HepG2 (cell line): ENCODE measurements around the gene GTF2IRD2. TPM values are rescaled to one million over a fixed set of nuclear protein-coding genes. Genes with fewer than 3 reads are reported as not detected.
A peak's percentile ranks its signal among the peaks of the same experiment; 100 is the strongest.
"Not testable (repeated sequence)": the region's sequence is repeated elsewhere in the genome, so short reads cannot be mapped to it uniquely, and the experiment has no call there.

Source experiments
- ATAC-seq: fragments of 200-7000 bp; cut with Tn5 transposase; 3 replicates; pipeline ENCODE4 v1.9.1; 2020; ENCODE audit warnings: mild to moderate bottlenecking, moderate library complexity
- BruUV-seq: library from RNA; stranded (reverse); fragments of 400-500 nt; replicated peaks from 2 replicates; lab custom pipeline; 2021; lab: Mats Ljungman, UMichigan
- CTCF ChIA-PET: fragments of 300-600 bp; formaldehyde crosslinking; extraction: SDS; loops from one replicate; lab custom pipeline; 2021; ENCODE audit warnings: low total read pairs, inconsistent platforms, low intra/inter-chr PET ratio; lab: Yijun Ruan, JAX
- POLR2A ChIA-PET: fragments of 350-600 bp; sonication (Branson Sonifier 250); formaldehyde crosslinking; loops from one replicate; lab custom pipeline; 2020; ENCODE audit warnings: antibody characterized with exemption, inconsistent platforms; lab: Yijun Ruan, JAX
- DNase-seq: peaks from one replicate; pipeline ENCODE4 v3.0.0-alpha.2; 2015; ENCODE audit warnings: low spot score
- FAIRE-seq: peaks from 3 replicates; lab custom pipeline; 2011; peaks lifted over from hg19 to GRCh38; lab: Jason Lieb, UNC
- H2AFZ ChIP-seq: one replicate; pipeline ENCODE4 v1.6.1; 2011; ENCODE audit warnings: low read length, inconsistent platforms
- H3K27ac ChIP-seq: fragments of 300-600 bp; 3 replicates; pipeline ENCODE4 v1.8.0; 2011; ENCODE audit warnings: mixed run types, mild to moderate bottlenecking, mixed read lengths, low read length, inconsistent platforms; ENCODE audit not compliant: insufficient read depth; ENCODE audit errors: extremely low read length
- H3K27me3 ChIP-seq, 2 experiments: fragments of 200-600 bp in 1 of 2; 2 replicates in 1 of 2; 3 replicates in 1 of 2; pipeline versions ENCODE4 v1.6.0 to v1.8.0; 2011; ENCODE audit warnings: low read length in 2 of 2, mild to moderate bottlenecking in 2 of 2, moderate library complexity in 2 of 2, inconsistent platforms in 1 of 2; ENCODE audit not compliant: insufficient read depth in 2 of 2, control insufficient read depth in 1 of 2
- H3K36me3 ChIP-seq, 2 experiments: fragments of 200-600 bp in 1 of 2; replicated peaks in 1 of 2; 2 replicates in 1 of 2; 3 replicates in 1 of 2; pipeline versions ENCODE4 v1.5.1 to v1.8.0; 2011; ENCODE audit warnings: low read length in 2 of 2, inconsistent platforms in 1 of 2; ENCODE audit not compliant: insufficient read depth in 2 of 2, control insufficient read depth in 1 of 2
- H3K4me1 ChIP-seq: 2 replicates; pipeline ENCODE4 v1.5.1; 2012; ENCODE audit warnings: low read length, inconsistent platforms; ENCODE audit not compliant: insufficient read depth
- H3K4me2 ChIP-seq: 2 replicates; pipeline ENCODE4 v1.6.0; 2011; ENCODE audit warnings: low read depth, low read length, inconsistent platforms
- H3K4me3 ChIP-seq, 3 experiments: fragments of 200-600 bp in 1 of 3; sonication (generic), shearing (Covaris generic) in 1 of 3; replicated peaks in 1 of 3; 2 replicates each; pipeline ENCODE4 v1.5.1; 2011 to 2016; ENCODE audit warnings: low read length in 3 of 3, inconsistent platforms in 2 of 3, low read depth in 2 of 3, mild to moderate bottlenecking in 2 of 3, control low read depth in 1 of 3, mixed read lengths in 1 of 3; ENCODE audit not compliant: insufficient read depth in 1 of 3
- H3K79me2 ChIP-seq: one replicate; pipeline ENCODE4 v1.6.1; 2011; ENCODE audit warnings: low read length, inconsistent platforms; ENCODE audit not compliant: insufficient read depth
- H3K9ac ChIP-seq: 2 replicates; pipeline ENCODE4 v1.6.0; 2011; ENCODE audit warnings: mild to moderate bottlenecking, low read depth, low read length, inconsistent platforms; ENCODE audit not compliant: insufficient read depth
- H3K9me3 ChIP-seq: 2 replicates; pipeline ENCODE4 v1.5.1; 2012; ENCODE audit warnings: mild to moderate bottlenecking, low read length
- H4K20me1 ChIP-seq: 2 replicates; pipeline ENCODE4 v1.6.0; 2011; ENCODE audit warnings: inconsistent platforms, mild to moderate bottlenecking, low read length, moderate library complexity; ENCODE audit not compliant: insufficient read depth
- FOSL2 ChIP-seq: sonication (generic); formaldehyde crosslinking; IDR thresholded peaks from 2 replicates; pipeline ENCODE4 v1.4.0; 2020; ENCODE audit warnings: missing genetic modification reagents
- WGBS: methylation state at CpG from one replicate; pipeline ENCODE4 v1.1.6; 2017; ENCODE audit warnings: low lambda C conversion rate; 5-methylcytosine and 5-hydroxymethylcytosine counted together
- in situ Hi-C: cut with HindIII; loops from 2 replicates; pipeline ENCODE4 v1.10.0; 2017; ENCODE audit warnings: low pct_unique_long_range_greater_than_20kb; ENCODE audit not compliant: extremely low pct_ligation_motif_present
- intact Hi-C: fragments of 100-400 bp; cut with micrococcal nuclease; formaldehyde crosslinking; loops from one replicate; pipeline ENCODE4 v1.10.0; 2022; ENCODE audit not compliant: unreplicated experiment
- polyA plus RNA-seq, 8 experiments: library from polyadenylated mRNA; depleted of rRNA in 3 of 8; stranded (reverse) in 7 of 8; unstranded in 1 of 8; fragments of >200 nt; fragmentation: Illumina TruSeq in 4 of 8; extraction: Trizol in 4 of 8; gene quantifications; 2 replicates each; pipeline versions ENCODE4 v1.2.1 to v1.2.3, GENCODE V29; 2011 to 2016; ENCODE audit warnings: low read depth in 4 of 8, missing spikeins in 1 of 8, mixed read lengths in 1 of 8; ENCODE audit not compliant: insufficient read depth in 1 of 8
- total RNA-seq, 5 experiments: library from RNA; depleted of rRNA; stranded (reverse); fragments of >200 nt; fragmentation: Illumina TruSeq; extraction: Trizol; gene quantifications; 2 replicates each; pipeline ENCODE4 v1.2.3, GENCODE V29; 2016; ENCODE audit warnings: low read depth in 1 of 5

Gene GTF2IRD2
- total and polyA plus RNA-seq, 2 of the 13 experiments (the other 11 are each of a cell fraction or from before 2014, with no cell fraction given), result 6.5 to 11.2 TPM

DNA sequence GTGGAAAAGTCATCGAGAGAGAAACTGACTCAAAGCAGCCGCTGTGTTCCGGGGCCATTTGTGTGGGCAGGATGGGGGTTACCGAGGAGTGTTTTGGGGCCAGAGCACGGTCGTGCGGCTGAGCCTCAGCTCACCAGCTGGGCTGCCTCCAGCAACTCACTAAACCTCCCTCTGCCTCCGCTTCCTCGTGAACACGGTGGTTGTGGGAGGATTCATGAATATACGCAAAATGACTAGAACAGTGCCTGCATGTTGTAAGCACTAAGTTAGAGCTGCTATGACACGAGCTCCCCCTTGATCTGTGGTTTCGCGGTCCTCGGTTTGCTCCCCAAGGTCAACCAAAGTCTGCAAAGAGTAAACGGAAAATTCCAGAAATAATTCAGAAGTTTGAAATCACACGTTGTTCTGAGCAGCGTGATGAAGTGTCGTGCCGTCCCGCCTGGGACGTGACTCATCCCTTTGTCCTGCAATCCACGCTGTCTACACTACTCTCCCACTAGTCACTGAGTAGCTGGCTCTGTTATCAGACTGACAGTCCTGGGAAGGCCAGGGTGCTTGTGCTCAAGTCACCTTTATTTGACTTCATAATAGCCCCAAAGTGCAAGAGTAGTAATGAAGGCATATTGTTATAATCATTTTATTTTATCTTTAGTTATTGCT is 31.1 kb downstream of the GTF2IRD2 start:
- BruUV-seq, CTCF ChIA-PET, H3K9me3 ChIP-seq, H4K20me1 ChIP-seq, DNase-seq, FAIRE-seq, in situ Hi-C loops, H3K79me2 ChIP-seq, H3K4me3 ChIP-seq, H3K27ac ChIP-seq, intact Hi-C loops, POLR2A ChIA-PET, H3K4me2 ChIP-seq, H3K4me1 ChIP-seq, H2AFZ ChIP-seq, H3K9ac ChIP-seq, H3K36me3 ChIP-seq, H3K27me3 ChIP-seq: not testable (repeated sequence)
- ATAC-seq, result peak; percentile 99
- WGBS, result no CpG with 5 or more reads among the region's 23 CpGs

DNA sequence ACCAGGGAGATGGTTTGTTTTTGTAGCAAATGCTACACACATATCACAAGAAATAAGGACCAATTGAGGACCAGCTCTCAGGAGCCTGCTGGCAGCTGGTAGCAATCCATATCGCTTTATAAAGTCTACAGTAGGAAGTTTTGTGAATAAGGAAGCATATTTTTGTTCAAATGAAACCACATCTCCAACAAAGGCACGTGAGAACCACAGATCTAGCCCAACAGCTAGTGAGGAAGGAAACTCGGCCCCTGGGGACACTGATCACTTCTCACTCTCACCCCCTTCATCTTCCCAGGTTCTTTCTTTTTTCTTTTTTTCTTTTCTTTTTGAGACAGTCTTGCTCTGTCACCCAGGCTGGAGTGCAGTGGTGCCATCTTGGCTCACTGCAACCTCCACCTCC is 35.5 kb downstream of the GTF2IRD2 start:
- H3K27ac ChIP-seq, H3K79me2 ChIP-seq, H3K4me2 ChIP-seq, FAIRE-seq, ATAC-seq, H3K9ac ChIP-seq, intact Hi-C loops, H3K36me3 ChIP-seq, CTCF ChIA-PET, H3K4me3 ChIP-seq, in situ Hi-C loops, H3K9me3 ChIP-seq, H3K4me1 ChIP-seq, POLR2A ChIA-PET, H4K20me1 ChIP-seq, DNase-seq, H3K27me3 ChIP-seq, BruUV-seq, H2AFZ ChIP-seq: not testable (repeated sequence)
- no CpG with 5 or more reads among the region's 3 CpGs for WGBS

DNA sequence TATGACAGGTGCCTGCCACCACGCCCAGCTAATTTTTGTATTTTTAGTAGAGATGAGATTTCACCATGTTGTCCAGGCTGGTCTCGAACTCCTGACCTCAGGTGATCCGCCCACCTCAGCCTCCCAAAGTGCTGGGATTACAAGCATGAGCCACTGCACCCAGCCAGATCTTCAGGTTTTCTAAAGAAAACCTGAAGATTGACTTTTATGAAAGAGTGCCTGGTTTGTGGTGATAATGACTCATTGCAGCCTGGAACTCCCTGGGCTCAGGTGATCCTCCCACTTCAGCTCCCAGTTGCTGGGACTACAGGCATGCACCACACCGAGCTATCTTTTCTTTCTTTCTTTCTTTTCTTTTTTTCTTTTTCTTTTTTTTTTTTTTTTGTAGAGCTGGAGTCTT is 52.8 kb downstream of the GTF2IRD2 start:
- 11% methylated on average over 1 of the region's 4 CpGs for WGBS
- BruUV-seq, H3K79me2 ChIP-seq, FAIRE-seq, H3K27ac ChIP-seq, H3K9ac ChIP-seq, H4K20me1 ChIP-seq, DNase-seq, POLR2A ChIA-PET, H3K4me3 ChIP-seq, H2AFZ ChIP-seq, H3K4me2 ChIP-seq, in situ Hi-C loops, H3K36me3 ChIP-seq, H3K9me3 ChIP-seq, intact Hi-C loops, H3K4me1 ChIP-seq, H3K27me3 ChIP-seq, CTCF ChIA-PET: not testable (repeated sequence)
- 0 out of 2 replicates have a peak, but pooled peaks have one; percentile 26 for TF ChIP-seq FOSL2
- ATAC-seq, result peak; percentile 59; the same call in 2 of the 3 replicates

DNA sequence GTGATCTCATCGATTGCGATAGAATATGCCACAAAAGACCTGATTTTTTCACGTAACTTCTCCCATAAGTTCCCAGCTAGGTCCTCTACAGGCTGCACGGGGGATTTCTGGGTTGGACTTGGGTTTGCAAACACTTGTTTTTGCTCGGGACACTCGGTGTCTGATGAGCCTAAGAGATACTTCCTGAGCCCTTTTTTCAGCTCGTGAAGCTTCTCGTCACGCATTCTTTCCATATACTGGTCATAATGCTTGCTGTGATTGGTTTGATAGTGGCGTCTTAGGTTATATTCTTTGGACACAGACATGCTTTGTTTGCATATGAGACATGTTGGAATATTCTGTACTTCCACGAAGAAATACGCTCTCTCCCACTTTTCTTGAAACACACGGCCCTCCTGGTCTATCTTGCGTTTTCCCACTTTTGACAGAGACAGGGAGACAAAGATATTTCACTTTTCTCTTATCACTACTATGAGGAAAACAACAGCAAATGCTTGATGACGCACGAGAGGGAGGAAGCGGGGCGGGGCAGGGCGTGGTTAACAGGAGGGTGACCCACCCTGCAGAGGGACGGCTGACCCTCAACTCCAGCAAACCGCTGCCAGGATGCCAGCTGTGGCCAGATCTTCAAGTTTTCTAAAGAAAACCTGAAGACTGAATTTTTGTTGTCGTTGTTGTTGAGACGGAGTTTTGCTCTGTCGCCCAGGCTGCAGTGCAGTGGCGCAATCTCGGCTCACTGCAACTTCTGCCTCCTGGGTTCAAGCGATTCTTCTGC is 53.4 kb downstream of the GTF2IRD2 start:
- H3K79me2 ChIP-seq, H3K9me3 ChIP-seq, H3K27ac ChIP-seq, intact Hi-C loops, CTCF ChIA-PET, BruUV-seq, ATAC-seq, H4K20me1 ChIP-seq, H3K27me3 ChIP-seq, H3K4me1 ChIP-seq, H3K9ac ChIP-seq, H3K4me2 ChIP-seq, H3K4me3 ChIP-seq, in situ Hi-C loops, POLR2A ChIA-PET, FAIRE-seq, DNase-seq, H2AFZ ChIP-seq, H3K36me3 ChIP-seq: not testable (repeated sequence)
- no CpG with 5 or more reads among the region's 27 CpGs for WGBS
